Measurements from ENCODE around the gene NTS. TPM values are rescaled to one million over a fixed set of nuclear protein-coding genes. Genes with fewer than 3 reads are reported as not detected.
A peak's percentile ranks its signal among the peaks of the same experiment; 100 is the strongest.

The NTS gene
- polyA plus RNA-seq, 1 donor (not counting 4 experiments of a cell fraction or from before 2014, with no cell fraction given) = not detected

DNA sequence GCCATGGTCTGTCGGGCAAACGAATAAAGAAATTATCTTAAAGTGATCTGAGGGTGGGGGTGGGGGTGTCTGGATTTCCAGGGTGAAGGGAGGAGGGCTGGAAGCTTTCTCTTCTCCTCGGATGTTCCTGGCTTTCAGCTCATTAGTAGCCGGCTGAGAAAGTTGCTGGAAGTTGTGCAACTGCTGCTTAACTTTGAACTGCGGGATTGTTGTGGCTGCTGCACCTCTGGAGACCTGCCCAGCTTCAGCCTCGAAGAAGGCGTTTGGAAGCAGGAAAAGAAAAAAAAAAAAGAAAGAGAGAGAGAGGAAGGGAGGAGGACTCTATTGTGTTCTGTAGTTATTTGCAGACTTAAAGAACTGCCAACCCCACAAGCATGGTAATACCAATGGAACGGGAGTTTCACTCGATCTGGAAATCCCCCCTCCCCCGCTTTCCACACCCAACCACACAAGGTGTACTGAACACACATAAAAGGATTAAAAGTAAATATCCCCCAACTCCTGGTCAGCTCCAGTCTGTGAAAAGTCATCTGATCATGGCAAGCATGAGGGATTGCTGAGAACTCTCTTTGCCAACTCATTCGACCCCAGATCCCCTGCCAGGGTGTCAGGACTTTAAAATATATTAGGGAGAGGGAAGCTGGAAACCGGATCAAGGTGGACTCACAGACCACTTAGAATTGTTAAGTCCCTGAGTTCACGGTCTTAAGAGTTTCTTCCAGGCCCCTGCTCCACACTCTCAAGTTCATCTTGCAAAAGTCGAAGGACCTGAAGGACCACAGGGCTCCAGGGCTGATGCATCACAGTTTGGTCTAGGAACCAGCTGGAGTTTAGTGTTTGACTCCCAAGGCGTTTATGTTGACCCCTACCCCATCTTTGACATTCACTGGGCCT, 37.7 kb upstream of the NTS start, which contains the start of gene RASSF9:
TSS of gene RASSF9 (minus strand) at position 213 of the 894 bp plus-strand sequence. CDS start at position 5, 208 bp downstream.
- Histone ChIP-seq H3K9me3 (ENCODE audit: control insufficient read depth, low read depth, low read length) (no peaks in the 10 kb centered on the region), H3K27me3 (ENCODE audit: control insufficient read depth, extremely low read depth, insufficient read depth, low read length) (no peaks in the 10 kb centered on the region), H4K20me1 (ENCODE audit: control insufficient read depth, extremely low read depth, insufficient read depth, low read length) (no peaks in the 10 kb centered on the region), H3K4me3 (ENCODE audit: control insufficient read depth in 2 of 3, extremely low read depth in 1 of 3, insufficient read depth in 2 of 3, low read depth in 1 of 3, low read length in 3 of 3) (peak within 1 kb of the TSS; percentile 51 to 87 (median 69)), H3K9ac (ENCODE audit: control insufficient read depth, extremely low read depth, insufficient read depth, low read length) (peak within 1 kb of the TSS; percentile 89), H2AFZ (ENCODE audit: control insufficient read depth, low read length) (peak within 1 kb of the TSS; percentile 97), H3K27ac (ENCODE audit: control insufficient read depth, insufficient read depth, low read length) (peak within 1 kb of the TSS; percentile 91), H3K9me1 (ENCODE audit: control insufficient read depth, extremely low read depth, insufficient read depth, low read length) (no peaks in the 10 kb centered on the region), H3K4me1 (ENCODE audit: control insufficient read depth, extremely low read depth, insufficient read depth, low read length) (peaks cover 20% of the 10 kb centered on the region), H3K36me3 (ENCODE audit: control insufficient read depth in 2 of 2, extremely low read depth in 1 of 2, insufficient read depth in 2 of 2, low read length in 2 of 2) (no peaks in the 10 kb centered on the region), H3K4me2 (ENCODE audit: control insufficient read depth, extremely low read depth, insufficient read depth, low read depth, low read length) (peak within 1 kb of the TSS; percentile 92), H3K79me2 (ENCODE audit: control insufficient read depth, insufficient read depth, low read length) (peaks cover 6% of the 10 kb centered on the region)
- TF ChIP-seq EZH2 (IDR thresholded peaks at IDR 0.05; ENCODE audit: low read length) = no peak
- TF ChIP-seq, protein P1, sequence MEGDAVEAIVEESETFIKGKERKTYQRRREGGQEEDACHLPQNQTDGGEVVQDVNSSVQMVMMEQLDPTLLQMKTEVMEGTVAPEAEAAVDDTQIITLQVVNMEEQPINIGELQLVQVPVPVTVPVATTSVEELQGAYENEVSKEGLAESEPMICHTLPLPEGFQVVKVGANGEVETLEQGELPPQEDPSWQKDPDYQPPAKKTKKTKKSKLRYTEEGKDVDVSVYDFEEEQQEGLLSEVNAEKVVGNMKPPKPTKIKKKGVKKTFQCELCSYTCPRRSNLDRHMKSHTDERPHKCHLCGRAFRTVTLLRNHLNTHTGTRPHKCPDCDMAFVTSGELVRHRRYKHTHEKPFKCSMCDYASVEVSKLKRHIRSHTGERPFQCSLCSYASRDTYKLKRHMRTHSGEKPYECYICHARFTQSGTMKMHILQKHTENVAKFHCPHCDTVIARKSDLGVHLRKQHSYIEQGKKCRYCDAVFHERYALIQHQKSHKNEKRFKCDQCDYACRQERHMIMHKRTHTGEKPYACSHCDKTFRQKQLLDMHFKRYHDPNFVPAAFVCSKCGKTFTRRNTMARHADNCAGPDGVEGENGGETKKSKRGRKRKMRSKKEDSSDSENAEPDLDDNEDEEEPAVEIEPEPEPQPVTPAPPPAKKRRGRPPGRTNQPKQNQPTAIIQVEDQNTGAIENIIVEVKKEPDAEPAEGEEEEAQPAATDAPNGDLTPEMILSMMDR (optimal IDR thresholded peaks at IDR 0.05 in 1 of 3, IDR thresholded peaks at IDR 0.05 in 1 of 3, conservative IDR thresholded peaks at IDR 0.05 in 1 of 3; ENCODE audit: extremely low read depth in 1 of 3, insufficient read depth in 2 of 3, low read length in 3 of 3) = no peak
- DNase-seq (ENCODE audit: low read depth, low spot score) (no peak), FAIRE-seq (peak; percentile 74)
- dilution Hi-C loops (cut with MboI; ENCODE audit: extremely low pct_ligation_motif_present, low sequenced_read_pairs) = no loop called here

DNA sequence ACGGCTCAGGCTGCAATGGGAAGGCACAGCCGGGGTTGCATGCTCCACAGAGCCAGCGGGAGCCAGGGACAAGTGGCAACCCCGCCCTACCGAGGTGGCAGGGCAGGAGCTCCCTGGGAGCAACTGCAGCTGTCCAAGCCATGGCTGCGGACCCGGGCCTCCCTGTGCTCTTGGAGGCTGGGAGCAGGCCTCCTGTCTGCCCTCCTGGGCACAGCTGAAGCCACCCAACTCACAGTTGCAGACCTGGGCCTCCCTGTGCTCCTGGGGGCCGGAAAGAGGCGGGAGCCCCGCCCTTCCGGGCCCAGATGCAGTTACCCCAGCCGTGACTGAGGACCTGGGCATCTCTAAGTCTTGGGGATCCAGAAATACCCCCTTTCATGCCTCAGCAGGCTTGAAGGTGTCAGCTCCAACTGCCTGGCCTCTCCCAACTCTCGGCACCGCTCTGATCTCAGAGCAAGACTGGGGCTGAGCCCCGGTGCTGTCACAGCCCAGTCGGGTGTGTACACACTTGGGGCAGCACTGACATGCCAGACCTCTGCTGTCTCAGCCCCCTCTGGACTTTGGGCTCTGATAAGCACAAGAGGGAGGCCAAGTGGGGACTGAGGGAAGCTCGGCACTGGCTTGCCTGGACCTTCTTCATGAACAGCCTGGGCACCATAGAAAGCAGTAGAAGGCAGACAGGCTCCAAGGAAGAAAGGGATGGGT, 30.3 kb upstream of the NTS start:
- dilution Hi-C loops (cut with MboI; ENCODE audit: extremely low pct_ligation_motif_present, low sequenced_read_pairs) = no loop called here
- TF ChIP-seq, protein P1 (optimal IDR thresholded peaks at IDR 0.05 in 1 of 3, IDR thresholded peaks at IDR 0.05 in 1 of 3, conservative IDR thresholded peaks at IDR 0.05 in 1 of 3; ENCODE audit: extremely low read depth in 1 of 3, insufficient read depth in 2 of 3, low read length in 3 of 3) = no peak
- TF ChIP-seq EZH2 (IDR thresholded peaks at IDR 0.05; ENCODE audit: low read length) = no peak
- H3K9me1 ChIP-seq (ENCODE audit: control insufficient read depth, extremely low read depth, insufficient read depth, low read length) = no peaks in the 10 kb centered on the region
- H4K20me1 ChIP-seq (ENCODE audit: control insufficient read depth, extremely low read depth, insufficient read depth, low read length) = no peaks in the 10 kb centered on the region
- H3K27ac ChIP-seq (ENCODE audit: control insufficient read depth, insufficient read depth, low read length) = no peak overlapping the region
- H3K4me3 ChIP-seq (ENCODE audit: control insufficient read depth in 2 of 3, extremely low read depth in 1 of 3, insufficient read depth in 2 of 3, low read depth in 1 of 3, low read length in 3 of 3) = no peak overlapping the region
- no peak overlapping the region for H3K4me2 ChIP-seq (ENCODE audit: control insufficient read depth, extremely low read depth, insufficient read depth, low read depth, low read length)
- no peak overlapping the region for H3K9ac ChIP-seq (ENCODE audit: control insufficient read depth, extremely low read depth, insufficient read depth, low read length)
- no peak for FAIRE-seq
- DNase-seq (ENCODE audit: low read depth, low spot score) = no peak
- H3K9me3 ChIP-seq (ENCODE audit: control insufficient read depth, low read depth, low read length) = no peaks in the 10 kb centered on the region
- no peaks in the 10 kb centered on the region for H3K36me3 ChIP-seq (ENCODE audit: control insufficient read depth in 2 of 2, extremely low read depth in 1 of 2, insufficient read depth in 2 of 2, low read length in 2 of 2)
- H3K79me2 ChIP-seq (ENCODE audit: control insufficient read depth, insufficient read depth, low read length) = no peaks in the 10 kb centered on the region
- H2AFZ ChIP-seq (ENCODE audit: control insufficient read depth, low read length) = no peak overlapping the region
- no peaks in the 10 kb centered on the region for H3K4me1 ChIP-seq (ENCODE audit: control insufficient read depth, extremely low read depth, insufficient read depth, low read length)
- H3K27me3 ChIP-seq (ENCODE audit: control insufficient read depth, extremely low read depth, insufficient read depth, low read length) = no peaks in the 10 kb centered on the region
